DND-41 (cell line): Measurements from ENCODE around the gene TMEM132D.

Experiments used
- ATAC-seq: fragments of 200-7000 bp; cut with Tn5 transposase; 3 replicates; pipeline ENCODE4 v1.9.1; 2021; ENCODE audit warnings: low read depth; ENCODE audit not compliant: insufficient read depth
- DNase-seq: peaks from one replicate; pipeline ENCODE4 v3.0.0-alpha.2; 2020
- H2AFZ ChIP-seq: 2 replicates; pipeline ENCODE4 v1.6.0; 2012; ENCODE audit warnings: low read depth, low read length
- H3K27ac ChIP-seq: 2 replicates; pipeline ENCODE4 v1.5.1; 2012; ENCODE audit warnings: low read length, inconsistent platforms
- H3K27me3 ChIP-seq: fragments of 200-600 bp; sonication (generic); 2 replicates; pipeline ENCODE4 v1.6.0; 2012; ENCODE audit warnings: low read length, mild to moderate bottlenecking, inconsistent platforms; ENCODE audit not compliant: insufficient read depth, poor library complexity
- H3K36me3 ChIP-seq: 2 replicates; pipeline ENCODE4 v1.5.1; 2012; ENCODE audit warnings: low read length, inconsistent platforms; ENCODE audit not compliant: insufficient read depth
- H3K4me1 ChIP-seq: 2 replicates; pipeline ENCODE4 v1.5.1; 2012; ENCODE audit warnings: mild to moderate bottlenecking, low read length; ENCODE audit not compliant: insufficient read depth
- H3K4me2 ChIP-seq: 2 replicates; pipeline ENCODE4 v1.6.0; 2012; ENCODE audit warnings: mild to moderate bottlenecking, moderate library complexity, low read length, inconsistent platforms; ENCODE audit not compliant: insufficient read depth
- H3K4me3 ChIP-seq, 2 experiments: fragments of 200-600 bp in 1 of 2; shearing (Covaris generic) in 1 of 2; 2 replicates each; pipeline ENCODE4 v1.5.1; 2012 to 2016; ENCODE audit warnings: inconsistent platforms in 2 of 2, low read length in 2 of 2, mild to moderate bottlenecking in 2 of 2, low read depth in 1 of 2, moderate library complexity in 1 of 2
- H3K79me2 ChIP-seq: 2 replicates; pipeline ENCODE4 v1.6.0; 2012; ENCODE audit warnings: low read length, inconsistent platforms; ENCODE audit not compliant: insufficient read depth
- H3K9ac ChIP-seq: 2 replicates; pipeline ENCODE4 v1.6.0; 2012; ENCODE audit warnings: low read depth, mild to moderate bottlenecking, inconsistent platforms, low read length, moderate library complexity
- H3K9me3 ChIP-seq: 2 replicates; pipeline ENCODE4 v1.5.1; 2012; ENCODE audit warnings: low read length, moderate library complexity, mild to moderate bottlenecking, inconsistent platforms; ENCODE audit not compliant: insufficient read depth, severe bottlenecking
- H4K20me1 ChIP-seq: 2 replicates; pipeline ENCODE4 v1.6.0; 2012; ENCODE audit warnings: low read length; ENCODE audit not compliant: insufficient read depth
- EZH2 ChIP-seq: IDR thresholded peaks from 3 replicates; pipeline ENCODE4 v1.6.1; 2012; ENCODE audit warnings: borderline replicate concordance, low read depth, mild to moderate bottlenecking, moderate library complexity, low read length, inconsistent platforms; ENCODE audit not compliant: severe bottlenecking
- TF ChIP-seq, protein P1 (sequence below): IDR thresholded peaks from 2 replicates; pipeline ENCODE4 v1.5.1; 2012; ENCODE audit warnings: borderline replicate concordance, low read length, moderate library complexity, mild to moderate bottlenecking; ENCODE audit not compliant: poor library complexity, severe bottlenecking; ENCODE audit errors: extremely low read depth

The TMEM132D gene

DNA sequence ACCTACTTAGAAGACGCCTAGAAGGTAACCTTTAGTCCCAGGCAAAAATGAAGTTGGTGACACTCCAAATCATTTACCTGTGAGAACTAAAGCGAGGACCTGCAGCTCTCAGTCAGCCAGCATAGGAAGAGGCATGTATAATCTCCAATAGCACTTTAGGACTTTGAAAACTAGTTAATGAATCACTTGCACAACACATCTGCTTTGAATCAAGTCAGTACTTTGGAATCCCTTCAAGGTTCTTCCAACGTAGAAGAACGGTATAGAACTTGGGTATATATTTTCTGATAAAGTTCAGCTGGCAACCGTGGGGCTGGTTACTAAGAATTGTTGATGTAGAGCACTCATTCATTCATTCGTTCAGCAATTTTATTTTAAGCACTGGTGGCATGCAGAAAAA lies 251.9 kb downstream of the TMEM132D start:
- Histone ChIP-seq H3K79me2 (no peaks in the 10 kb centered on the region), H3K4me3 (no peak overlapping the region), H3K36me3 (no peaks in the 10 kb centered on the region), H3K4me1 (no peaks in the 10 kb centered on the region), H3K27ac (no peak overlapping the region), H4K20me1 (no peaks in the 10 kb centered on the region), H3K27me3 (no peaks in the 10 kb centered on the region), H2AFZ (no peak overlapping the region), H3K9ac (no peak overlapping the region), H3K9me3 (peaks cover 9% of the 10 kb centered on the region), H3K4me2 (no peak overlapping the region)
- DNase-seq (no peak), ATAC-seq (no peak)
- no peak for TF ChIP-seq EZH2
- TF ChIP-seq, protein P1, sequence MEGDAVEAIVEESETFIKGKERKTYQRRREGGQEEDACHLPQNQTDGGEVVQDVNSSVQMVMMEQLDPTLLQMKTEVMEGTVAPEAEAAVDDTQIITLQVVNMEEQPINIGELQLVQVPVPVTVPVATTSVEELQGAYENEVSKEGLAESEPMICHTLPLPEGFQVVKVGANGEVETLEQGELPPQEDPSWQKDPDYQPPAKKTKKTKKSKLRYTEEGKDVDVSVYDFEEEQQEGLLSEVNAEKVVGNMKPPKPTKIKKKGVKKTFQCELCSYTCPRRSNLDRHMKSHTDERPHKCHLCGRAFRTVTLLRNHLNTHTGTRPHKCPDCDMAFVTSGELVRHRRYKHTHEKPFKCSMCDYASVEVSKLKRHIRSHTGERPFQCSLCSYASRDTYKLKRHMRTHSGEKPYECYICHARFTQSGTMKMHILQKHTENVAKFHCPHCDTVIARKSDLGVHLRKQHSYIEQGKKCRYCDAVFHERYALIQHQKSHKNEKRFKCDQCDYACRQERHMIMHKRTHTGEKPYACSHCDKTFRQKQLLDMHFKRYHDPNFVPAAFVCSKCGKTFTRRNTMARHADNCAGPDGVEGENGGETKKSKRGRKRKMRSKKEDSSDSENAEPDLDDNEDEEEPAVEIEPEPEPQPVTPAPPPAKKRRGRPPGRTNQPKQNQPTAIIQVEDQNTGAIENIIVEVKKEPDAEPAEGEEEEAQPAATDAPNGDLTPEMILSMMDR = no peak

DNA sequence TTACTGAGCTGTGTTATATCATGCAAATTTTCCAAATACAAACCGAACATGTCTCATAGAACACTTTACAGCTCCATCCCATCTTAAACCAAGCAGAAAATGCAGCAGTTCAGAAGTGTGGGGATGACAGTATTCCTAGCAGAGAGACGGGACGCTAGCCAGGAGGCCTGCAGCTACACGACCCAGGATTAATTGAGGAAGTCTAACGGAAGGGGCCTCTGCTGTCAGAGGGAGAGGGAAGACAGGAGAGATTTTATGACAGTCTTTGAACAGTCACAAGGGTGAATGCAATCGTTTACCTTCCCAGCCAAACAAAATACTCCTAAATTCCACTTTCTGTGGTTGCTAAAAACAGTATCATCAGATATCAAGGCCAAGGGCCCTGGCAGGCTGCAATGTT lies 261.9 kb downstream of the TMEM132D start:
- H3K9ac ChIP-seq = no peak overlapping the region
- no peaks in the 10 kb centered on the region for H3K4me1 ChIP-seq
- H3K4me3 ChIP-seq = no peak overlapping the region
- H2AFZ ChIP-seq = no peak overlapping the region
- H3K36me3 ChIP-seq = no peaks in the 10 kb centered on the region
- no peaks in the 10 kb centered on the region for H3K27me3 ChIP-seq
- no peak overlapping the region for H3K27ac ChIP-seq
- TF ChIP-seq, protein P1 = no peak
- TF ChIP-seq EZH2 = no peak
- no peak overlapping the region for H3K4me2 ChIP-seq
- no peaks in the 10 kb centered on the region for H4K20me1 ChIP-seq
- no peak for DNase-seq
- no peak for ATAC-seq
- H3K9me3 ChIP-seq = peaks cover 7% of the 10 kb centered on the region
- no peaks in the 10 kb centered on the region for H3K79me2 ChIP-seq

GRCh38 chr12:129635021-129635685 lies 268.7 kb downstream of the TMEM132D start:
- H3K36me3 ChIP-seq = no peaks in the 10 kb centered on the region
- H3K4me2 ChIP-seq = peak overlapping the region; percentile 43
- peak overlapping the region; percentile 20; the same call in 1 of the 2 replicates for H3K27ac ChIP-seq
- no peak overlapping the region for H2AFZ ChIP-seq
- TF ChIP-seq EZH2 = no peak
- TF ChIP-seq, protein P1 = no peak
- no peaks in the 10 kb centered on the region for H3K79me2 ChIP-seq
- no peaks in the 10 kb centered on the region for H4K20me1 ChIP-seq
- no peak overlapping the region for H3K9ac ChIP-seq
- DNase-seq (peak; percentile 56), ATAC-seq (peak; percentile 91)
- no peak overlapping the region for H3K4me3 ChIP-seq
- peaks cover 7% of the 10 kb centered on the region for H3K9me3 ChIP-seq
- peaks cover 29% of the 10 kb centered on the region for H3K4me1 ChIP-seq
- H3K27me3 ChIP-seq = no peaks in the 10 kb centered on the region
